GM19240 (cell line): ENCODE results near the gene TXNIP.
A peak's percentile ranks its signal among the peaks of the same experiment; 100 is the strongest.
"Not testable (repeated sequence)": the region's sequence is repeated elsewhere in the genome, so short reads cannot be mapped to it uniquely, and the experiment has no call there.

Experiments
- DNase-seq: peaks from one replicate; pipeline ENCODE4 v3.0.0; 2011; ENCODE audit warnings: low spot score; ENCODE audit not compliant: insufficient read length

TXNIP gene, protein sequence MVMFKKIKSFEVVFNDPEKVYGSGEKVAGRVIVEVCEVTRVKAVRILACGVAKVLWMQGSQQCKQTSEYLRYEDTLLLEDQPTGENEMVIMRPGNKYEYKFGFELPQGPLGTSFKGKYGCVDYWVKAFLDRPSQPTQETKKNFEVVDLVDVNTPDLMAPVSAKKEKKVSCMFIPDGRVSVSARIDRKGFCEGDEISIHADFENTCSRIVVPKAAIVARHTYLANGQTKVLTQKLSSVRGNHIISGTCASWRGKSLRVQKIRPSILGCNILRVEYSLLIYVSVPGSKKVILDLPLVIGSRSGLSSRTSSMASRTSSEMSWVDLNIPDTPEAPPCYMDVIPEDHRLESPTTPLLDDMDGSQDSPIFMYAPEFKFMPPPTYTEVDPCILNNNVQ

DNA sequence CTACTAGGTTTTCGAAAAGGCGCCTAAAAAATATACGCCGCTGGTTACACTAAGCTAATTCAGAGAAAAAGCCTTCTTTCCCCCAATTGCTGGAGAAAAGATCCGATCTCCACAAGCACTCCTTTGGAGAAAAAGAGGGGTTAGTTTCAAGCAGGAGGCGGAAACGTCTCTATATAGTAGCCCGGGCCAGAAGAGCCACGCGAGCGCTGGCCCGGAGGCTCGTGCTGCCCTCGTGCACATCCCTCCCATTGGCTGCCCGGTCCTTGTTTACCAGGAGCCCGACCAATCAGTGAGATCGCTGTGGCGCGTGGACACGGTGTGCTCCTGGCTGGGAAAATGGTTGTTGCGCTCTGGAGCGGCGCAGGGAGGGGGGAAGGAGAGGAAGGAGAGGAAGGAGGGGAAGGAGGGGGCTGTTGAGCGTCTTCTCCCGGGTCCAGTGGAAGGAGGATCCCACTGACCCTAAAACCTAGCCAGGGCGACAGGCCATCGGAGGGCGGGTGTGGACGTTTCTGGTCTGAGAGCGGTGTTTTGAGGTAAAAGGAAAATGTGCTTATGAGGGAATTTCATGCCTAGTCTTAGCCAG is at the start of gene TXNIP:
Gene TXNIP (minus strand): TSS at position 147 of the 583 bp plus-strand sequence. CDS start 313 bp downstream, outside the sequence.
- peak; percentile 97 for DNase-seq

DNA sequence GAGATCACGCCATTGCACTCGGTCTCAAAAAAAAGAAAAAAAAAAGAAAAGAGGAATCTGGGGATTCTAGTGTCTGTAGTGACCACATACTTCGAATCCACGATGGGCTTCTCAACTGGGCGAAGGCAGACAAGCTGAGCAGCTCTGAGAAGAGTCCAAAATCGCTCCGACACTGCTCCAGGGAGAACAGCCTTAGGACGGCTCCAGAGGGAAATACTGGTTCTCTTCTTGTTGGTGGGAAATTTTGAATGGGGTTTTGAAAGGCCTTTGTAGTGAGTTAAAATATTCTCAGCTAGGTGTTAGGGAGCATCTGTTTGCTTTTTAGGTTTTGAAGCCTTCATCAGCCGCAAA is 43.4 kb upstream of the TXNIP start:
- no peak for DNase-seq

DNA sequence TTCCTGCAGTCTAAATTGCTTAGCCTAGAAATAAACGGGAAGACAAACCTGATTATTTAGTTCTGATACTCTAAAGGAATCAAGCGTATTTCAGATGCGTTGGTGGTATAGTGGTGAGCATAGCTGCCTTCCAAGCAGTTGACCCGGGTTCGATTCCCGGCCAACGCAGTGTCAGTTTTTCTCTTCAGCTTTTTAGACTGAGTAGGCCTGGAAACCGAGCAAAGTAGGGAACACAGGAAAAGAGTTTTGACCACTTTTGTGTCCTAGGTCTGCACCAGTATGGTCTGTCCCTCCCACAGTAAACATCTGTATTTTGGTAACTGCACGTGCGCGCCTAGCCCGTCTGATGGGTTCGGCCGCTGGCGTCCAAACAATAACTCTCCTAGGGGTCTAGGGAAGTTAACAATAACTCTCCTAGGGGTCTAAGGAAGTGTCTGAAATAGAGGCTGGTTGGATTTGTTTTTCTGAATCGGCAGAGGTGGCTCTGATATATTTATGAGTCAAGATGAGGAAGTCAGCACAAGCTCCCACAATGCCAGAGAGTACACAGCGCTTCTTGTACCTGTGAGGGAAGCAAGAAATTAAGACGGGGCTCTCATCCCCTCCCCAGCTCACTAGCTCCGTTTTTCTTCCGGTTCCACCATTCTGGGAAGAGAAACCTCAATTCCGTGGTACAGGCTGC is 40.7 kb upstream of the TXNIP start:
- DNase-seq: no peak

DNA sequence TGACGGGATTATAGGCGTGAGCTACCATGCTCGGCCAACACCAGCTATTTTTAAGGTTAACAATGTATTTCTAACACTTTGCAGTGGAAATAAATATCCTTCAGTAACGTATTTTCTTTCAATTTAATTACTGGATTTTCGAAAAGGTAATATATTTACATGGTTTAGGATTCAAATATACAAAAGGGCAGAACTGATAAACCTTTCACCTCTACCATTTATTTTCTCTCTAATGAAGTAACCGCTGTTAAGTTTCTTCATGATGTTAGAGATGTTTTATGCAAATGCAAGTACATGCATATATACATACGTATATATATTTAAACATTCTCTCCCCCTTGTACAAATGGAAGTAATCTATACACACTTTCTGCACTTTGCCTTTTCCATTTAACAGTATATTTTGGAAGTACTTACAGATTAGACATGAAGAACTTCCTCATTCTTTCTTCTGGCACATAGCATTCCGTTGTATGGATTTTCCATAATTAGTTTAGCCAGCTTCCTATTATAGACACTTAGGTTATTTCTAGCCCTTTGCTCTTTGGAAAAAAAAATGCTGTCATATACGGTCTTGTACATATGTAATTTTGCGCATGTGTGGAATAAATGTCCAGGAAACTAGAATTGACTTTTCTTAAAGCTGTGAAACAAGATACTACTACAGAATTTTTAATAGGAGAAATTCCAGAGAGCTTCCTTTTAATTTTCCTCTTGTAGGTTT is 40.0 kb upstream of the TXNIP start:
- no peak for DNase-seq

DNA sequence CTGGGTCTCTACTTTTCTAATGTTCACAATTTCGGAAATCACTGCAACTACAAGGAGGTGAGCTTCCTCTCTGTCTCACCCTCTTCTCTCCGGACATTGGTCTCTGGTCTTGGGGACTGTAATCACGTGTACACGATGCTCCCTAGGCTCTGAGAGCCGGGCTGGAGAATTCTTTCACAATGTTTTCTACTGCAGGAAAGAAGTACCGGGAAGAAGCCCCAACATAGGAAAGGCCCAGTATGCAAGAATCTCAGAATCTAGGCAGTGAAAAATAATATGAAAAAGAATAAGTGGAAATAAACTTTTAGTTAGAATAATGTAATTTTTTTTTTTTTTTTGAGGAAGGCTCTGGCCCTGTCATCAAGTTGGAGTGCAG is 38.7 kb upstream of the TXNIP start:
- DNase-seq: no peak

DNA sequence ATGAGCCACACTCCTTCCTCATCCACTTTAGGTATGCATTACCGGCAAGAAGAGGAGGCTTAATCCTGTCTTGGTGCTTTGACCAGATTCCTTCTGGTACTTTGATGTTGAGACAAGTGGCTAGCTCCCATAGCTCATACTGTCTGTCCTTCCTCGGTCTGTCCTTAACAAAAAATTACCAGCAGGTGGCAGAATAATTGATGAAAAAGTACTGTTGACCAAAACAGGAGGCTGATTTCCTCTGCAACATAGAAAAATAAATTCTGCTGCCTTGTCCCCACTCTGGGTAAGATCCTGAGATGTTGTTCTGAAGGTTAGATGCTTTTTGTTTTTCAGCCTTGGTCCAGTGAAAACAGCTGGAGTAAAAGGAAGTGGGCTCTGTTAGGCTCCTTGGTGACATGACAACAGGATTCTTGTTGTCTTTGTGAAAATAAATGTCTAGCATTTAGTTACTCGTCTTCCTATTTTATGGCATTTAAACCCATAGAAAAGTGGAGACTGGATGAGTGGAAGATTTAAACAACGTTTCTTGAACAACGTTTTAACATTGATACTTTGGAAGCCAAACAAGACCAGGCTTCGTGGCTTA is 36.3 kb upstream of the TXNIP start:
- no peak for DNase-seq

DNA sequence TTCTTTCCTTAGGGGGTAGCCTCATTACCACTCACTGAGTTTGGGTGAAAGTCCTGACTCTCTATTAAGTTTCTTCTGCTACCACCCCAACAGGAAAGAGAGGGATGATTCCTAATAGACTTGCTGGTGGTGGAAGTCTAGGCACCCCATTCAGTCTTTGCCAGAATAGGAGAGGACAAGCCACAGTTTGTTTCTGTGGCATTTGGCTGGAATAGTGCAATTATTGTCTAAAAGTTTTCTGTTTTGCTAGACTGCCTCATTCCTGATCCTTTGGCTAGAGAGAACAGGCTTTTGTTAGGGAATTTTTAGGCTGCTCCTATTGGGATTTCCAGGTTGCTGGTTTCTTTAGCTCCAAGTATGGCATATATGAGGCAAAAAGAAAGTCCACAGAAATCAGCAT is 35.1 kb upstream of the TXNIP start:
- no peak for DNase-seq

DNA sequence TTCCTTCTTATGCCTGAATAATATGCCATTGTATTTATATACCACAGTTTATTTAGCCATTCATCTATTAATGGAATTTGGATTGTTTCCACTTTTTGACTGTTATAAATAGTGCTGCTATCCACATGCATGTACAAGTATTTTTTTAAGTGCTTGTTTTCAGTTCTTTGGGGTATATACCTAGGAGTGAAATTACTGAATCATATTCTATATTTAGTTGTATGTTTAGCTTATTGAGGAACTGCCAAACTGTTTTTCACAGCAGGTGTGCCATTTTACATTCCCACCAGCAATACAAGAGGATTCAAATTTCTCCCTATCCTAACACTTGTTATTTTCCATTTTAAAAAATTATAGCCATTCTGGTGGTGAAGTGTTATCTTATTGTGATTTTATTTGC is 32.7 kb upstream of the TXNIP start:
- DNase-seq: no peak

DNA sequence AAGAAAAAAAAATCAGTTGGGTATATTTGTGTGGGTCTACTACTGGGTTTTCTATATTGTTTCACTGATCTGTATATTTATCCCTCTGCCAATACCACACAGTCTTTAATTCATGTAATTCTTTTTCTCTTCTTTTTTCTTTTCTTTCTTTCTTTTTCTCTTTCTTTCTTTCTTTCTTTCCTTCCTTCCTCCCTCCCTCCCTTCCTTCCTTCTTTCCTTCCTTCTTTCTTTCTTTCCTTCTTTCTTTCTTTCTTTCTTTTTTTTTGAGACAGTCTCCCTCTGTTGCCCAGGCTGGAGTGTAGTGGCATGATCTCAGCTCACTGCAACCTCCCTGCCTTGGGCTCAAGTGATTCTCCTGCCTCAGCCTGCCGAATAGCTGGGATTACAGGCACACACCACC is 30.3 kb upstream of the TXNIP start:
- not testable (repeated sequence) for DNase-seq

DNA sequence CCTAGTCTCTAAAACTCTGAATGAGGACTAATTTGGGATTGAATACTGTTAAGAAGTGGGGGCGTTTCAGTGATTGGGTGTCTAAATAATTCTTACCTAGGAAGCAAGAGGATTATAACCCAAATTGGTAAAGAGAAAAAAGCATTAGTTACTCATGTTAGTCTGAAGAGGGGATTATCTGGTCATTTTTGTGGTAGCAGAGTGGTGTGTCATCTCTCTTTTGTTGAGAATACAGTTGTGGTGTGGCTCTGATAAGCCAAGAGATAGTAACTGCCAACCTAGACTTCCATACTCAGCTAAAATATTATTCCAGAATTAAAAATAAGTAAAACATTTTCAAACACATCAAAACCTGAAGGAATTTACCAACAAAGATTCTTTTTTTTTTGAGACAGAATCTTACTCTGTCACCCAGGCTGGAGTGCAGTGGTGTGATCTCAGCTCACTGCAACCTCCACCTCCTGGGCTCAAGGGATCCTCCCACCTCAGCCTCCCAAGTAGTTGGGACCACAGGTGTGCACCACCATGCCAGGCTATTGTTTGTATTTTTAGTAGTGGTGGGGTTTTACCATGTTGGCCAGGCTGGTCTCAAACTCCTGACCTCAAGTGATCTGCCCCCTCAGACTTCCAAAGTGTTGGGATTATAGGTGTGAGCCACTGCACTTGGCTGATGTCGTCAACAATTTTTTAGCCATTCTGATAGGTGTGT is 29.6 kb upstream of the TXNIP start:
- DNase-seq: not testable (repeated sequence)

DNA sequence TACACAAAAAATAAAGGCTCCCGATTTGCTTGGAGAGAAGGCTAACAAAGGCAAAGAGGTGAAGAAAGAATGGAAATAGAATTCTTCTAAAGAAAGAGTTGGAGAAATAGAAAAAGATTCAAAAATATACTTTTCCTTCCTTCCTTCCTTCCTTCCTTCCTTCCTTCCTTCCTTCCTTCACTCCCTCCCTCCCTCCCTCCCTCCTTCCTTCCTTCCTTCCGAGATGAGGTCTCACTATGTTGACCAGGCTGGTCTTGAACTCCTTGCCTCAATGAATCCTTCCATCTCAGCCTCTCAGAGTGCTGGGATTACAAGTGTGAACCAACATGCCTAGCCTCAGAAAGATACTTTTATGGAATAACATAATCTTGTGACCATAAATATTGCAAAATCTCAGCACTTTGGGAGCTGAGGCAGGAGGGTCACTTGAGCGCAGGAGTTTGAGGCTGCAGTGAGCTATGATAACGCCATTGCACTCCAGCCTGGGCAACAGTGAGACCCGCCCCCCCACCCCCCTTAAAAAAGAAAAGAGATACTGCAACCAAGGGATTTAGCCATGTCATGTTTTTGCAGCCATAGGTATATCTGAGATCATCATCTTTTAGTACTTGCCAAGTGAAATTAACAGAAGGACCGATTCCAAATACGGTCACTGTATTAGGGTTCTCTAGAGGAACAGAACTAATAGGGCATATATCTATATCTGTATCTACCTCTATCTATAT is 26.2 kb upstream of the TXNIP start:
- DNase-seq: no peak

DNA sequence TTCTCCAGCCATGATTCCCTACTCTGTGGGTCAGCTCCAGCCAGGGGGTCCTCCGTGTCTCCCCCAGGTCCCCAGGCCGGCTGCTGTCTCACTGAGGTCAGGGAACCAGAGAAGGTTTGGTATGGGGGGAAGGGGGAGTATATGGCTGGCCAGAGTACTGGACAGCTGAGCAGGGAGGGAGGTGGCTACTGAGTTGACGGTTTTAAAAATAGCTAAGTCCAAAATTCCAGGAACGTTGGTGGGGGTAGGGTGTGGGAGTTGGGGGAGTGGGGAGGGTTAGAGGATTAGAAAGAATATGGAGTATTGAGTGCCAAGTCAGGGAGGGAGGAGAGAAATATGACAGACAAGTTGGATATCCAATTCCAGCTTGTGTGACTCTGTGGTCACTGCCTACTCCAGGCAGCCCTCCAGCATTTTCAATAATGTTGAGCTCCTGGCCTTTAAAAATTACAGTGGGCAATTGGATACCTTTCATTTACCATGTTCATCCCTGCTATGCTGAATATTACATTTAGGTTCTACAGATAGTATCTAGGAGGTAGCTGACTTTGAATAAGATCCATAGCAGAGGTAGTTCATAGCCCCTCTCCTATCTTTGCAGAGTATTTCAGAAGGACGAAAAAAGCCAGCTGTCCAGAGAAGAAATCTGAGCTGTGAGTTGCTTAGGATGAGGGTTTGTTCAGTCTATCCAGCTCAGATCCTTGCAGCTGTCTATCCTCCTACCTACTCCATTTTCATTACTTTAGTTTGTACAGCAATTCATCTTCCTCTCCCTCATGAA is 25.4 kb upstream of the TXNIP start, which contains the start of gene HJV:
Gene HJV (minus strand): TSS at position 114 of the 781 bp plus-strand sequence. CDS start 1,504 bp downstream, outside the sequence.
- DNase-seq: no peak

DNA sequence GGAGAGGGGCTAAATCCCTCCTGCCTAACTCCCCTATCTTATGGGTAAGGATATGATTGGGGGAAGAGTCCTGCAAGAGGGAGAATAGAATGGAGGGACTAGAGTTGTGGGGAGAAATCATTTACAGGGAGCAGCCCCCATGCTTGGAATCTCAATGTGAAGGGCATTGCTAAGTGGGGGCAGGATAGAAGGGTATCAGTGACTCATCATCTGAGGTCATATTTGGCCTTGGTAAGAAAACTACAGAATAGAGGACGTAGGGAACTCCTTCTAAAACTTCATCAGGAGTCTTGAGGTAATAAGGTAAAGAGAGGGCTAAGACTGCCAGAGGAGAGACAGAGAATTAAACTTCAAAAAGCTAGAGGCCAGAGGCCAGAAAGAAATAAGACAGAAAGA is 24.7 kb upstream of the TXNIP start:
- no peak for DNase-seq

DNA sequence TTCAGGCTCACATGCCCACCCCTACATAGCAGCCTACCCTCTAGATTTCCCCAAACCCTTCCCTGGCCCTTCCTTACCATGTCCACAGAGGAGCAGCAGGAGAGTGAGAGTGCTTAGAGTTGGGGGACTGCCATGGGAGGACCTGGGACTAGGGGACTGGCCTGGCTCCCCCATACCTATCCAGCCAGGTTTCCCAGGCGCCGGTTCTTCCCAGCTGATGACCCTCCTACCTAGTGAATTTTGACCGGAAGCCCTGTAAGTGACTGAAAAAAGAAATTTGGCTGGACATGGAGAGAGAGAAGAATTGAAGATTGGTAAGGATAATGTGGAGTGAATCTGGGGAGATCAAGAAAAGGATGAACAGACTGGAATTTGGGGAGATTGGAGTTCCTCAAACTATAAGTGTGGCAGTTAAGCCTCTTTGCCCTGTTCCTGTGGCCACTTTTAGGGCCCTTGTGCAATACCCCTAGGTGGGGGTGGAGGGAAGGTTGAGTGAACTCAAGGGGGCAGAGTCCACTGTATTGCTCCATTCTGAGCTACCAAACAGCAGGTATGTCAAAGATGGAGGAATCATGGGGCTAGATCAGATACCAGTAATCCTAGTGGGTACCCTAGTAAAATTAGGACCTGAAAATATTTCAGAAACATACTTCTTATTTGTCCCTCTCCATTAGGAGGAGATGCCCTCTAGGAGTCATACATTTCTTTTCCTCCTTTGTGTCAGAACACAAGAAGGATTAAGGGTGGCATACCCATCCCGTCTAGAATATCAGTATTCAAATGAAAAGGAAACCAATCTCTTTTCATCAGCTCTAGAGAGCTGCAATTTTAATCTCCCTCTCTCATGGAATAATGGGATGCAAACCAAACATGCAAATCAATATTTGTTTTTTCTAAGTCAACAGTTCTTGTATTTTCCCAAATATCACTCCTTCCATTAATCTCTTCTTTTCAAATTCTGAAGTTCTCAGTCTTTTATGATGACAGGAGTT is 24.0 kb upstream of the TXNIP start:
- DNase-seq: no peak

DNA sequence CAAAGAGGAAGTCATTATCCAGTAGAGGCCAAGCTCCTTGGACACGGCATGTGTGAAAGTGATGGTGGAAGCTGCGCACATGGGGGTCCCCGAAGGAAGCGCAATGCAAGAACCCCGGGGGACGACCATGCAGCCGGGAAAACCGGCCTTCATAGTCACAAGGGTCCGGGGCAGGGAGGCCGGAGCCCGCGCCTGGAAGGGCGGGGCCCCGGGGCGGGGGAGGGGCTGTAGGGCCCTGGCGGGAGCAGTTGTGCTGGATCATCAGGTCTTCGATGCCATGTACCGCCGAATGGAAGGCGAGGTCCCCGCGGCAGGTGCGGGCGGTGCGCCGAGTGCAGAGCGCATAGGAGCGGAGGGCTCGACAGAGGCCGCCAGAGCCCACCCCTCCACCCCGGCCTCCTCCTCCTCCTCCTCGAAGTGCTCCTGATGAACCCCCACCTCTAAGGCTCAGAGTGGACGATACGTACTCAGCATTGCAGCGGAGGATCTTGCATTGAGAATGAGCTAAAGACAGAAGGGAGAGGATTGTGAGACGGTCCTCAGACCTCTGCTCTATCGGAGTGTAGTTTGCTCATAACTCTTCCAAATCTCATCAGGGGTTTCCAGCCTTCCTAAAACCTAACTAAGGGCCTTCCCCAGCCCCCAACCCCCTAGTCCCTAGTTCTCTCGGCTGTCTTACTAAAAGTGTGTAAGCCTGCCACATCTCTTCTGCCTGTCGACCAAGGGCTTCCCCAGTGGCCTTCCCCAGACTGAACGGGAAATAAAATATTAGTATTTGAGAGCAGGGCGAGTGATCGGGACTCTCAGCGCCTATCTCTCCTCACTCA is 23.1 kb upstream of the TXNIP start:
- DNase-seq: no peak

DNA sequence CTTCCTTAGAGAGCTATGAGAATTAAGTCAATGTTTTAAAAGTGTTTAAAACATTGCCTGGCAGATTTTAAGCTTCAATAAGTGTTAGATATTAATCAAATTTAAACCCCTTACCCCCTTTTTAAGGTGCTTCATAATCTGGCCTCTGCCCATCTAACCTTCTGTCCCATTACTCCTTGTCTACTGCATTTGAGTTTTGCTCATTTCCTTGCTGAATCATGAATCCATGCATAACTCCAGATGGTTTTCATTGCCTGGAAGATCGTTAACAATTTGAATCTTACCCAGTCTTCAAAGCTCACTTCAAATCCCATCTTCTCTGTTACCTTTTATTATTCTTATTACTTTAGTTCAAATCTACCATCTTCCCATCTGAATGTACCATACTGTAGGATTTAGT is 20.5 kb upstream of the TXNIP start:
- no peak for DNase-seq

DNA sequence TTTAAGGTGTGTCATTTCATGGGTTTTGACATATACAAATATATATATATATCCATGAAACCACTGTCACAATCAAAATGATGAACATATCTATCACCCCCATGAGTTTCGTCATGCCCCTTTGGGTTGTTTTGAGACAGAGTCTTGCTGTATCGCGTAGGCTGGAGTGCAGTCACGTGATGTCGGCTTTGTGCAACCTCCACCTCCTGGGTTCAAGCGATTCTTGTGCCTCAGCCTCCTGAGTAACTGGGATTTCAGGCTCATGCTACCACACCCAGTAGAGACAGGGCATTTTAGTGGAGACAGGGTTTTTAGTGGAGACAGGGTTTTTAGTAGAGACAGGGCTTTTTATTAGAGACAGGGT is 17.2 kb upstream of the TXNIP start:
- no peak for DNase-seq
